ENCODE data around the gene NUDT21. TPM values are rescaled to one million over a fixed set of nuclear protein-coding genes. Genes with fewer than 3 reads are reported as not detected.
A peak's percentile ranks its signal among the peaks of the same experiment; 100 is the strongest.

NUDT21 gene
- total RNA-seq, 1 donor from 2014 or later: 38.1 TPM

DNA sequence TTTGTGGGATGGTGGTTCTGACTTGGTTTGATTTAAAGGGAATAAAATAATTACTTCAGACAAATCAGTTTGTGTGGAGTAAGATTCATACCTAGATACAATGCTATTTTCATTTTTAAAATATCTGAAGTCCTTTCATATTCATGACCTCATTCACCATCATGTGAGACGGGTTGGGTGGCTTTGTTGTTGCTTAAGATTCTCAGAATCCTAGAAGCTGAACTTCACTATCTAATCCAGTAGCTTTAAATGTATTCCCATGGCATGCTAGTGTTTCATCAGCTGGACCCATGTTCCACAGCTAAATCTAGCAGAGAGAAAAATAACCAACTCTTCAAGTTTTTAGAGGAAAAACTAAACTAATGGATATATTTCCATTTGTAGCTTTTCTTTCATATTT is 23.0 kb downstream of the NUDT21 start:
- no peak for TF ChIP-seq CTCF (IDR thresholded peaks at IDR 0.05)
- no peak for TF ChIP-seq POLR2A (IDR thresholded peaks at IDR 0.05)
- TF ChIP-seq POLR2AphosphoS5 (IDR thresholded peaks at IDR 0.05; ENCODE audit: insufficient read depth in 1 of 2, low read depth in 1 of 2): peak in 1 of 2 donors; percentile 30
- Histone ChIP-seq H3K36me3 (peaks cover 0 to 19% of the 10 kb centered on the region in 2 donors), H3K9me3 (no peaks in the 10 kb centered on the region), H3K27ac (no peak overlapping the region), H3K4me3 (no peak overlapping the region), H3K4me1 (peaks cover 22% of the 10 kb centered on the region), H3K27me3 (no peaks in the 10 kb centered on the region)
- intact Hi-C loops (cut with DNase I): no loop called here
- DNase-seq (ENCODE audit: extremely low spot score in 2 of 2): no peak

- Histone ChIP-seq H3K4me3 (no peak overlapping the region), H3K27me3 (no peaks in the 10 kb centered on the region), H3K9me3 (no peaks in the 10 kb centered on the region), H3K4me1 (peaks cover 35% of the 10 kb centered on the region), H3K27ac (no peak overlapping the region), H3K36me3 (peaks cover 0 to 6% of the 10 kb centered on the region in 2 donors)
- no peak for DNase-seq (ENCODE audit: extremely low spot score in 2 of 2)
- TF ChIP-seq CTCF (IDR thresholded peaks at IDR 0.05): no peak
- TF ChIP-seq POLR2AphosphoS5 (IDR thresholded peaks at IDR 0.05; ENCODE audit: insufficient read depth in 1 of 2, low read depth in 1 of 2): peak in 1 of 2 donors; percentile 55
- no peak for TF ChIP-seq POLR2A (IDR thresholded peaks at IDR 0.05)
- intact Hi-C loops (cut with DNase I): no loop called here
Measured at GRCh38 chr16:56426585-56426984, 24.5 kb downstream of the NUDT21 start.

DNA sequence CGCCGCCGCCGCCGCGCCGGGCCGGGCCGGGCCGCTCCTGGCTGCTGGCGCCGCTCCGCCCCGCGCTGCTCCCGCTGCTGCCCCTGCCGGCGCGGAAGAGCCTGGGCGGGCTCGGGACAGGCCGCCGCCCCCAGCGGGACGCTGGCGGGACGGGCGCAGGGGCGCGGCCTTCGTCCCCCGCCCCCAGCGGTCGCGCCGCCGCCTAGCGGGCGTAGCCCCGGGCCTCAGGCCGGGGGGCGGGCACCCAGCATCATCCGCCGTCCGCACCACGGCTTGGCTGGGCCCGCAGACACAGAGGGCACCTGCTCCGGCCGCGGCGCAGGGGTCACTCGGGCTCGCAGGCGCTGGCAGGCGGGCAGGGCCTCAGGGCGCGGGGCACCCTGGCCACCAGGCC is 25.7 kb downstream of the NUDT21 start, which contains the start of gene AMFR:
AMFR (minus strand) TSS at position 107 of the 394 bp plus-strand sequence. CDS start 218 bp downstream, outside the sequence.
- H3K27me3 ChIP-seq: no peaks in the 10 kb centered on the region
- H3K27ac ChIP-seq: peak within 1 kb of the TSS; percentile 93
- no peaks in the 10 kb centered on the region for H3K36me3 ChIP-seq
- TF ChIP-seq POLR2A (IDR thresholded peaks at IDR 0.05) (peak in 1 of 2 donors; percentile 15), POLR2AphosphoS5 (IDR thresholded peaks at IDR 0.05; ENCODE audit: insufficient read depth in 1 of 2, low read depth in 1 of 2) (no peak), CTCF (IDR thresholded peaks at IDR 0.05) (peak in 1 of 3 experiments; percentile 23)
- no peaks in the 10 kb centered on the region for H3K9me3 ChIP-seq
- H3K4me3 ChIP-seq: peak within 1 kb of the TSS; percentile 74 to 84
- intact Hi-C loops (cut with DNase I): no loop called here
- no peak for DNase-seq (ENCODE audit: extremely low spot score in 2 of 2)
- peaks cover 38% of the 10 kb centered on the region for H3K4me1 ChIP-seq

- Histone ChIP-seq H3K27me3 (no peaks in the 10 kb centered on the region), H3K4me1 (peaks cover 43% of the 10 kb centered on the region), H3K36me3 (no peaks in the 10 kb centered on the region), H3K27ac (peak overlapping the region; percentile 93), H3K9me3 (no peaks in the 10 kb centered on the region), H3K4me3 (peak overlapping the region; percentile 74 to 84)
- intact Hi-C loops (cut with DNase I): no loop called here
- no peak for DNase-seq (ENCODE audit: extremely low spot score in 2 of 2)
- TF ChIP-seq CTCF (IDR thresholded peaks at IDR 0.05) (no peak), POLR2A (IDR thresholded peaks at IDR 0.05) (no peak), POLR2AphosphoS5 (IDR thresholded peaks at IDR 0.05; ENCODE audit: insufficient read depth in 1 of 2, low read depth in 1 of 2) (no peak)
Measured at GRCh38 chr16:56424791-56425438, 26.2 kb downstream of the NUDT21 start.

GRCh38 chr16:56424404-56424764 is 26.7 kb downstream of the NUDT21 start:
- Histone ChIP-seq H3K4me3 (peak overlapping the region; percentile 74 to 84), H3K9me3 (no peaks in the 10 kb centered on the region), H3K4me1 (peaks cover 48% of the 10 kb centered on the region), H3K27me3 (no peaks in the 10 kb centered on the region), H3K36me3 (no peaks in the 10 kb centered on the region), H3K27ac (peak overlapping the region; percentile 93)
- intact Hi-C loops (cut with DNase I): no loop called here
- no peak for DNase-seq (ENCODE audit: extremely low spot score in 2 of 2)
- TF ChIP-seq CTCF (IDR thresholded peaks at IDR 0.05): no peak
- no peak for TF ChIP-seq POLR2A (IDR thresholded peaks at IDR 0.05)
- TF ChIP-seq POLR2AphosphoS5 (IDR thresholded peaks at IDR 0.05; ENCODE audit: insufficient read depth in 1 of 2, low read depth in 1 of 2): no peak

All from vagina (tissue), 2 donors.